Stimulated activated CD8-positive, alpha-beta memory T cell treated with anti-CD3 and anti-CD28 coated beads, Interleukin-4, amount 100 ng/mL, for 48 hours (primary cell): ENCODE data around the gene TVP23C.
"Not testable (repeated sequence)": the region's sequence is repeated elsewhere in the genome, so short reads cannot be mapped to it uniquely, and the experiment has no call there.

Source experiments
- DNase-seq: peaks from one replicate; pipeline ENCODE4 v3.0.0-alpha.2; 2020

Gene TVP23C

GRCh38 chr17:15526292-15527218 lies 36.7 kb downstream of the TVP23C start:
- not testable (repeated sequence) for DNase-seq

GRCh38 chr17:15524990-15525985 lies 38.0 kb downstream of the TVP23C start:
- not testable (repeated sequence) for DNase-seq

GRCh38 chr17:15516150-15516549 lies 47.1 kb downstream of the TVP23C start:
- no peak for DNase-seq

GRCh38 chr17:15514469-15514868 lies 48.8 kb downstream of the TVP23C start:
- DNase-seq = no peak

- no peak for DNase-seq
Observed at GRCh38 chr17:15513856-15514459, 49.3 kb downstream of the TVP23C start.

- no peak for DNase-seq
Observed at GRCh38 chr17:15513058-15513791, 50.1 kb downstream of the TVP23C start.

- DNase-seq = no peak
Observed at GRCh38 chr17:15512071-15512709, 51.1 kb downstream of the TVP23C start.

- DNase-seq = no peak
Observed at GRCh38 chr17:15511142-15511541, 52.1 kb downstream of the TVP23C start.

- no peak for DNase-seq
Observed at GRCh38 chr17:15510361-15510760, 52.9 kb downstream of the TVP23C start.

- DNase-seq = no peak
Observed at GRCh38 chr17:15509095-15509494, 54.2 kb downstream of the TVP23C start.

- DNase-seq = no peak
Observed at GRCh38 chr17:15508466-15508865, 54.8 kb downstream of the TVP23C start.

- DNase-seq = no peak
Observed at GRCh38 chr17:15507896-15508295, 55.4 kb downstream of the TVP23C start.

GRCh38 chr17:15507001-15507400 lies 56.3 kb downstream of the TVP23C start:
- DNase-seq = no peak

GRCh38 chr17:15505708-15506107 lies 57.6 kb downstream of the TVP23C start:
- not testable (repeated sequence) for DNase-seq

GRCh38 chr17:15503731-15504130 lies 59.6 kb downstream of the TVP23C start:
- no peak for DNase-seq

GRCh38 chr17:15502369-15503112 lies 60.7 kb downstream of the TVP23C start:
- DNase-seq = peak; percentile 87

GRCh38 chr17:15501793-15502192 lies 61.5 kb downstream of the TVP23C start:
- no peak for DNase-seq

- DNase-seq = no peak
Observed at GRCh38 chr17:15501282-15501681, 62.0 kb downstream of the TVP23C start.

- no peak for DNase-seq
Observed at GRCh38 chr17:15498107-15498506, 65.2 kb downstream of the TVP23C start.

- DNase-seq = no peak
Observed at GRCh38 chr17:15496735-15497670, 66.3 kb downstream of the TVP23C start.
